Transverse colon (tissue), 4 donors: ENCODE measurements around the gene GALNT6. TPM values are rescaled to one million over a fixed set of nuclear protein-coding genes. Genes with fewer than 3 reads are reported as not detected.
A peak's percentile ranks its signal among the peaks of the same experiment; 100 is the strongest.

Experiments used
- DNase-seq: peaks from one replicate; pipeline ENCODE4 v3.0.0-alpha.2; 2019
- H3K27ac ChIP-seq, 4 donors: fragments of 200-600 bp; sonication (generic); 2 replicates each; pipeline ENCODE4 v1.5.1; 2016 to 2018; ENCODE audit warnings: inconsistent platforms in 4 of 4
- H3K27me3 ChIP-seq: fragments of 200-600 bp; sonication (generic); 2 replicates; pipeline ENCODE4 v1.5.1; 2017; ENCODE audit warnings: inconsistent platforms
- H3K36me3 ChIP-seq, 4 donors: fragments of 200-600 bp; sonication (generic); 2 replicates each; pipeline ENCODE4 v1.5.1; 2017 to 2019; ENCODE audit warnings: inconsistent platforms in 4 of 4
- H3K4me1 ChIP-seq, 4 donors: fragments of 200-600 bp; sonication (generic); 2 replicates each; pipeline ENCODE4 v1.5.1; 2017 to 2020; ENCODE audit warnings: inconsistent platforms in 4 of 4
- H3K4me3 ChIP-seq, 4 donors: fragments of 200-600 bp; sonication (generic); 1 replicate in 1 of 4; 2 replicates in 3 of 4; pipeline versions ENCODE4 v1.5.1 to v1.6.1; 2017 to 2019; ENCODE audit warnings: inconsistent platforms in 4 of 4
- H3K9me3 ChIP-seq, 2 donors: fragments of 200-600 bp; sonication (generic); 2 replicates each; pipeline ENCODE4 v1.5.1; 2017 to 2019; ENCODE audit warnings: inconsistent platforms in 2 of 2
- EP300 ChIP-seq: sonication (generic); formaldehyde crosslinking; IDR thresholded peaks from one replicate; pipeline ENCODE4 v1.6.1; 2017; ENCODE audit warnings: antibody characterized with exemption, low read depth
- POLR2A ChIP-seq: fragments of 450-650 bp; IDR thresholded peaks from one replicate; pipeline ENCODE4 v1.6.1; 2016; ENCODE audit warnings: antibody characterized with exemption, mild to moderate bottlenecking, moderate library complexity
- POLR2AphosphoS5 ChIP-seq, 3 donors: sonication (generic); formaldehyde crosslinking; IDR thresholded peaks; one replicate each; pipeline ENCODE4 v1.6.1; 2016; ENCODE audit warnings: antibody characterized with exemption in 3 of 3
- WGBS, 2 donors: methylation state at CpG; one replicate each; pipeline ENCODE4 v1.1.5; 2018; ENCODE audit warnings: low coverage in 1 of 2; 5-methylcytosine and 5-hydroxymethylcytosine counted together
- in situ Hi-C, 4 donors: fragments of 200-750 bp; cut with MboI; loops; one replicate each; pipeline versions ENCODE4 v1.15.0 to v1.15.1; 2017; ENCODE audit warnings: low sequenced_read_pairs in 3 of 4, low pct_ligation_motif_present in 1 of 4, low pct_unique_long_range_greater_than_20kb in 1 of 4
- intact Hi-C: fragments of 100-400 bp; cut with DNase I; formaldehyde crosslinking; loops from one replicate; pipeline ENCODE4 v1.15.1; 2023; ENCODE audit warnings: low total_unique reads
- total RNA-seq, 4 donors: library from RNA; depleted of rRNA; stranded (reverse); fragments of >200 nt; gene quantifications; one replicate each; pipeline ENCODE4 v1.1.0, GENCODE V29; 2016
- TF ChIP-seq, protein P1 (sequence below), 5 experiments: fragments of 200-600 bp in 3 of 5; fragments of 450-650 bp in 2 of 5; sonication (generic) in 3 of 5; IDR thresholded peaks; 1 replicate in 2 of 5; 2 replicates in 3 of 5; pipeline ENCODE4 v1.5.1; 2016 to 2017; ENCODE audit warnings: antibody characterized with exemption in 5 of 5, inconsistent platforms in 3 of 5, mild to moderate bottlenecking in 2 of 5, moderate library complexity in 1 of 5

The GALNT6 gene
- total RNA-seq, 4 donors from 2014 or later = 17.5 to 52.7 (median 26.8) TPM

DNA sequence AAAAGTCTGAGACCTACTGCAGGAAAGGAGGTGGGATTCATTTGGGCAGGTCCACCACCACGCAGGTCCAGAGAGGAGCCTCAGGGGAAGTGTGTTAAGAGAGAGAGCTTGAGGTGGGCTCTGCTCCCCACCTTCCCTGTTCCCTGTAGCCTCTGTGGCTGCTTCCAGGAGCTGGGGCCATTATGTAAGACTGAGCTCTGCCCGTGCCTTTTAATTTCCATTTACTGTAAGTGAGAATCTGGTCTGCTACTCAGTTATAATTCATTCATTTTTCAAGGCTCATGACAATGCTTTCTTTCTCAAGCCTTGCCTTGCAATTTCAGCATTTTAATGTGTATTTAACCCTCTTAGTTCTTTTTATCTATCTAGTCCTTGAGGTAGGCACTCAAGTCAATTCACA is 41.7 kb upstream of the GALNT6 start:
- TF ChIP-seq EP300 (no peak), POLR2AphosphoS5 (IDR thresholded peaks at IDR 0.05) (no peak), POLR2A (no peak)
- TF ChIP-seq, protein P1, sequence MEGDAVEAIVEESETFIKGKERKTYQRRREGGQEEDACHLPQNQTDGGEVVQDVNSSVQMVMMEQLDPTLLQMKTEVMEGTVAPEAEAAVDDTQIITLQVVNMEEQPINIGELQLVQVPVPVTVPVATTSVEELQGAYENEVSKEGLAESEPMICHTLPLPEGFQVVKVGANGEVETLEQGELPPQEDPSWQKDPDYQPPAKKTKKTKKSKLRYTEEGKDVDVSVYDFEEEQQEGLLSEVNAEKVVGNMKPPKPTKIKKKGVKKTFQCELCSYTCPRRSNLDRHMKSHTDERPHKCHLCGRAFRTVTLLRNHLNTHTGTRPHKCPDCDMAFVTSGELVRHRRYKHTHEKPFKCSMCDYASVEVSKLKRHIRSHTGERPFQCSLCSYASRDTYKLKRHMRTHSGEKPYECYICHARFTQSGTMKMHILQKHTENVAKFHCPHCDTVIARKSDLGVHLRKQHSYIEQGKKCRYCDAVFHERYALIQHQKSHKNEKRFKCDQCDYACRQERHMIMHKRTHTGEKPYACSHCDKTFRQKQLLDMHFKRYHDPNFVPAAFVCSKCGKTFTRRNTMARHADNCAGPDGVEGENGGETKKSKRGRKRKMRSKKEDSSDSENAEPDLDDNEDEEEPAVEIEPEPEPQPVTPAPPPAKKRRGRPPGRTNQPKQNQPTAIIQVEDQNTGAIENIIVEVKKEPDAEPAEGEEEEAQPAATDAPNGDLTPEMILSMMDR (IDR thresholded peaks at IDR 0.05) = no peak
- Histone ChIP-seq H3K4me3 (no peak overlapping the region), H3K4me1 (peaks cover 0 to 9% (median 0%) of the 10 kb centered on the region in 4 donors), H3K27me3 (no peaks in the 10 kb centered on the region), H3K9me3 (no peaks in the 10 kb centered on the region), H3K36me3 (no peaks in the 10 kb centered on the region), H3K27ac (no peak overlapping the region)
- no peak for DNase-seq
- 75 to 93% methylated on average over 1 to 2 of the region's 2 CpGs for WGBS, 2 donors
- in situ Hi-C loops = loop anchor here in 1 of 4 donors (10.0 kb wide), 1 partner anchor 392 kb away; no protein-coding TSS in a partner anchor
- intact Hi-C loops = no loop called here

DNA sequence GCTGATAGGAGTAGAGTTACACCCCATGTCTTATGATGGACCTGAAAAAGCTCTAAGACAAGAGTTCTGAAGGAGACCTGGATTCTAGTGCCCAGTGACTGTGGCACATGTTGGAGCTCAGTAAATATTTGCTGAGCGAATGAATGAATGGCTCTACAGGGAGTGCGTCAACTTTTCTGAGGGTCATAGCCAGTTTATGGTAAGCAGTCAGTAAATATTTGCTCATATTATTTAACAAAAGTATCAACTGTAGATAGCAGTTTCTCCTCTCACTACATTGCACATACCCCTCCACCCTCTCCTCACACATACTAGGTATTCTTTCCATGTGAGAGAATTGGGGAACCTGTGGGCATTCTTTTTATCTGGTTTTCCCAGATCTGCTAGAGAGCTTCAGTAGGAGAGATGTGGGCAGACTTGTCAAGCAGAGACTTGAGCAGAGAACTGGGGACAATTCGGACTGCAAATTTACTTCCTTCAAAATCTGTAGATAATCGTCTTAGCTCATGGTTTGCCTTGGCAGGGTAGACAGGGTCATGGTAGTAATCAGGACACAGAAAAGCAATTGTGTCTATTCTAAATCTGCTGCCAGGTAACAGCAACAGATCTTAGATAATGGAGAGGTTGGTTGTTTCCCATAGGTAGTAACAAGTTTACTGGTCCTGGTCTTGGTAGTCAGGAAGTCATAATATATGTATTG is 39.1 kb upstream of the GALNT6 start:
- in situ Hi-C loops (loop anchor here in 1 of 4 donors (10.0 kb wide), 1 partner anchor 394 kb away; no protein-coding TSS in a partner anchor), intact Hi-C loops (no loop called here)
- Histone ChIP-seq H3K9me3 (no peaks in the 10 kb centered on the region), H3K4me1 (peaks cover 0 to 9% (median 0%) of the 10 kb centered on the region in 4 donors), H3K36me3 (no peaks in the 10 kb centered on the region), H3K27ac (peak overlapping the region in 3 of 4 donors; percentile 19 to 31 (median 29)), H3K4me3 (no peak overlapping the region), H3K27me3 (no peaks in the 10 kb centered on the region)
- TF ChIP-seq POLR2AphosphoS5 (IDR thresholded peaks at IDR 0.05) (no peak), EP300 (no peak), POLR2A (no peak)
- TF ChIP-seq, protein P1 (IDR thresholded peaks at IDR 0.05) = no peak
- 30 to 47% methylated on average over 2 to 4 of the region's 4 CpGs for WGBS, 2 donors
- DNase-seq = no peak

DNA sequence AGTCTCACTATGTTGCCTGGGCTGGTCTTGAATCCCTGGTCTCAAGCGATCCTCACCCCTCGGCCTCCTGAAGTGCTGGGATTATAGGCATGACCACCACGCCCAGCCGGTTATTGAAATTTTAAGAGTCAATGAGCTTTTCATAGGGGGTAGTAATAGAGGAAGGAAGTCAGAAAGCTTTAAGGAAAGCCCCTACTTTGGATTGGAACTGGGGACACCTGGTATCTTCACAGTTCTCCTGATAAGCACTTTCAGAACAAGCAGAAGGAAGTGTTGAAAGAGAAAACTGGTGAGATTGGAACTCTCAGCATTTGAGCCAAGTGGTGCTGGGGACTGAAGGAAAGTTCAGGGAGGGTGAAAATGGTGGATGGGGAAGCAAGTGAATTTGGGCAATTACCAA is 38.5 kb upstream of the GALNT6 start:
- DNase-seq = no peak
- no peaks in the 10 kb centered on the region for H3K36me3 ChIP-seq
- peaks cover 4% of the 10 kb centered on the region for H3K27me3 ChIP-seq
- in situ Hi-C loops (loop anchor here in 3 of 4 donors (10.0 kb wide), 3 partner anchors 95 to 395 kb away; a partner anchor contains a TSS), intact Hi-C loops (loop anchor here (10.0 kb wide), 1 partner anchor 95 kb away; no protein-coding TSS in a partner anchor)
- H3K4me3 ChIP-seq = no peak overlapping the region
- no peak overlapping the region for H3K27ac ChIP-seq
- WGBS, 2 donors = 89 to 90% methylated on average over 2 to 4 of the region's 4 CpGs
- TF ChIP-seq, protein P1 (IDR thresholded peaks at IDR 0.05) = no peak
- TF ChIP-seq EP300 (no peak), POLR2A (no peak), POLR2AphosphoS5 (IDR thresholded peaks at IDR 0.05) (no peak)
- H3K9me3 ChIP-seq = no peaks in the 10 kb centered on the region
- H3K4me1 ChIP-seq = peaks cover 0 to 14% (median 5%) of the 10 kb centered on the region in 4 donors

GRCh38 chr12:51428256-51428655 is 37.0 kb upstream of the GALNT6 start:
- no peak for DNase-seq
- Histone ChIP-seq H3K27me3 (peaks cover 12% of the 10 kb centered on the region), H3K4me1 (peaks cover 0 to 21% (median 11%) of the 10 kb centered on the region in 4 donors), H3K4me3 (no peak overlapping the region), H3K27ac (no peak overlapping the region), H3K36me3 (no peaks in the 10 kb centered on the region), H3K9me3 (no peaks in the 10 kb centered on the region)
- no peak for TF ChIP-seq POLR2A
- TF ChIP-seq POLR2AphosphoS5 (IDR thresholded peaks at IDR 0.05) = no peak
- no peak for TF ChIP-seq EP300
- TF ChIP-seq, protein P1 (IDR thresholded peaks at IDR 0.05) = no peak
- intact Hi-C loops (loop anchor here (10.0 kb wide), 1 partner anchor 97 kb away; no protein-coding TSS in a partner anchor), in situ Hi-C loops (loop anchor here in 3 of 4 donors (10.0 kb wide), 3 partner anchors 97 to 397 kb away; a partner anchor contains a TSS)
- WGBS, 2 donors = 80 to 91% methylated on average over 2 to 4 of the region's 4 CpGs
